NCI-H524 (cell line): Measurements from ENCODE around the gene DDX46.
"Not testable (repeated sequence)": the region's sequence is repeated elsewhere in the genome, so short reads cannot be mapped to it uniquely, and the experiment has no call there.

ENCODE experiments used
- DNase-seq, 2 experiments: peaks; one replicate each; lab custom pipeline; 2025; lab: John Stamatoyannopoulos, UW

The DDX46 gene

GRCh38 chr5:134845335-134845851 is 86.8 kb downstream of the DDX46 start:
- DNase-seq, result peak in 1 of 2 experiments; percentile 34

GRCh38 chr5:134845852-134846640 is 87.5 kb downstream of the DDX46 start, which contains the start of gene C5orf24:
Gene C5orf24 (plus strand): TSS chr5:134845968. CDS start chr5:134854901, 8,933 bp downstream.
- peak; percentile 82 to 93 for DNase-seq

GRCh38 chr5:134846641-134846960 is 88.0 kb downstream of the DDX46 start:
- DNase-seq, result no peak

- not testable (repeated sequence) for DNase-seq
Observed at GRCh38 chr5:134849434-134849933, 90.9 kb downstream of the DDX46 start.

- DNase-seq, result peak; percentile 6 to 19
Observed at GRCh38 chr5:134851307-134851923, 92.8 kb downstream of the DDX46 start.

- DNase-seq, result not testable (repeated sequence)
Observed at GRCh38 chr5:134856465-134856864, 97.9 kb downstream of the DDX46 start.

- no peak for DNase-seq
Observed at GRCh38 chr5:134857401-134857800, 98.8 kb downstream of the DDX46 start.

- DNase-seq, result no peak
Observed at GRCh38 chr5:134864707-134865106, 106.1 kb downstream of the DDX46 start.

GRCh38 chr5:134873494-134873893 is 114.9 kb downstream of the DDX46 start:
- DNase-seq, result no peak

- DNase-seq, result peak; percentile 44 to 77
Observed at GRCh38 chr5:134873987-134874830, 115.6 kb downstream of the DDX46 start, which contains the start of gene TXNDC15. Gene TXNDC15 (plus strand): TSS chr5:134874371. CDS start chr5:134874428, 57 bp downstream.

GRCh38 chr5:134874831-134875655 is 116.5 kb downstream of the DDX46 start:
- DNase-seq, result peak; percentile 26 to 34

- no peak for DNase-seq
Observed at GRCh38 chr5:134877159-134877558, 118.6 kb downstream of the DDX46 start.

GRCh38 chr5:134878403-134878802 is 119.8 kb downstream of the DDX46 start:
- no peak for DNase-seq

GRCh38 chr5:134879456-134879855 is 120.9 kb downstream of the DDX46 start:
- no peak for DNase-seq
